ENCODE measurements around the gene SLC9C1.
A peak's percentile ranks its signal among the peaks of the same experiment; 100 is the strongest.

Gene SLC9C1

GRCh38 chr3:112143689-112144088 lies 150.3 kb downstream of the SLC9C1 start:
- Histone ChIP-seq H3K27me3 (ENCODE audit: insufficient read depth, insufficient read length) (no peaks in the 10 kb centered on the region), H3K9me3 (ENCODE audit: insufficient read depth, low read length) (peaks cover 27% of the 10 kb centered on the region), H3K9ac (ENCODE audit: insufficient read length, low read depth) (no peak overlapping the region), H3K4me1 (ENCODE audit: insufficient read depth, insufficient read length) (no peaks in the 10 kb centered on the region), H3K36me3 (ENCODE audit: insufficient read depth, insufficient read length, low read length) (no peaks in the 10 kb centered on the region), H3K4me3 (ENCODE audit: insufficient read length, low read depth) (no peak overlapping the region)
- no peak for TF ChIP-seq SUZ12 (IDR thresholded peaks at IDR 0.05; ENCODE audit: extremely low read depth, insufficient read depth, insufficient read length)
- TF ChIP-seq ZNF274 (IDR thresholded peaks at IDR 0.05; ENCODE audit: low read depth, low read length) = no peak
- TF ChIP-seq YY1 (IDR thresholded peaks at IDR 0.05; ENCODE audit: insufficient read depth, insufficient read length) = no peak
- no peak for DNase-seq (ENCODE audit: low read depth, low spot score)

GRCh38 chr3:112143251-112143650 lies 150.8 kb downstream of the SLC9C1 start:
- TF ChIP-seq ZNF274 (IDR thresholded peaks at IDR 0.05; ENCODE audit: low read depth, low read length) = no peak
- TF ChIP-seq YY1 (IDR thresholded peaks at IDR 0.05; ENCODE audit: insufficient read depth, insufficient read length) = no peak
- TF ChIP-seq SUZ12 (IDR thresholded peaks at IDR 0.05; ENCODE audit: extremely low read depth, insufficient read depth, insufficient read length) = no peak
- no peaks in the 10 kb centered on the region for H3K4me1 ChIP-seq (ENCODE audit: insufficient read depth, insufficient read length)
- no peak overlapping the region for H3K4me3 ChIP-seq (ENCODE audit: insufficient read length, low read depth)
- no peak overlapping the region for H3K9ac ChIP-seq (ENCODE audit: insufficient read length, low read depth)
- no peak for DNase-seq (ENCODE audit: low read depth, low spot score)
- no peaks in the 10 kb centered on the region for H3K36me3 ChIP-seq (ENCODE audit: insufficient read depth, insufficient read length, low read length)
- H3K27me3 ChIP-seq (ENCODE audit: insufficient read depth, insufficient read length) = no peaks in the 10 kb centered on the region
- peaks cover 23% of the 10 kb centered on the region for H3K9me3 ChIP-seq (ENCODE audit: insufficient read depth, low read length)

GRCh38 chr3:112141293-112141692 lies 152.7 kb downstream of the SLC9C1 start:
- Histone ChIP-seq H3K9me3 (ENCODE audit: insufficient read depth, low read length) (peaks cover 10% of the 10 kb centered on the region), H3K27me3 (ENCODE audit: insufficient read depth, insufficient read length) (no peaks in the 10 kb centered on the region), H3K9ac (ENCODE audit: insufficient read length, low read depth) (no peak overlapping the region), H3K4me3 (ENCODE audit: insufficient read length, low read depth) (no peak overlapping the region), H3K36me3 (ENCODE audit: insufficient read depth, insufficient read length, low read length) (no peaks in the 10 kb centered on the region), H3K4me1 (ENCODE audit: insufficient read depth, insufficient read length) (no peaks in the 10 kb centered on the region)
- no peak for DNase-seq (ENCODE audit: low read depth, low spot score)
- TF ChIP-seq ZNF274 (IDR thresholded peaks at IDR 0.05; ENCODE audit: low read depth, low read length) = no peak
- no peak for TF ChIP-seq YY1 (IDR thresholded peaks at IDR 0.05; ENCODE audit: insufficient read depth, insufficient read length)
- no peak for TF ChIP-seq SUZ12 (IDR thresholded peaks at IDR 0.05; ENCODE audit: extremely low read depth, insufficient read depth, insufficient read length)

GRCh38 chr3:112140584-112140983 lies 153.4 kb downstream of the SLC9C1 start:
- no peak overlapping the region for H3K9ac ChIP-seq (ENCODE audit: insufficient read length, low read depth)
- DNase-seq (ENCODE audit: low read depth, low spot score) = no peak
- no peak for TF ChIP-seq ZNF274 (IDR thresholded peaks at IDR 0.05; ENCODE audit: low read depth, low read length)
- no peak for TF ChIP-seq SUZ12 (IDR thresholded peaks at IDR 0.05; ENCODE audit: extremely low read depth, insufficient read depth, insufficient read length)
- no peak for TF ChIP-seq YY1 (IDR thresholded peaks at IDR 0.05; ENCODE audit: insufficient read depth, insufficient read length)
- no peaks in the 10 kb centered on the region for H3K36me3 ChIP-seq (ENCODE audit: insufficient read depth, insufficient read length, low read length)
- H3K9me3 ChIP-seq (ENCODE audit: insufficient read depth, low read length) = peaks cover 10% of the 10 kb centered on the region
- no peaks in the 10 kb centered on the region for H3K4me1 ChIP-seq (ENCODE audit: insufficient read depth, insufficient read length)
- no peak overlapping the region for H3K4me3 ChIP-seq (ENCODE audit: insufficient read length, low read depth)
- H3K27me3 ChIP-seq (ENCODE audit: insufficient read depth, insufficient read length) = no peaks in the 10 kb centered on the region

GRCh38 chr3:112138219-112138969 lies 155.6 kb downstream of the SLC9C1 start:
- H3K4me3 ChIP-seq (ENCODE audit: insufficient read length, low read depth) = no peak overlapping the region
- TF ChIP-seq ZNF274 (IDR thresholded peaks at IDR 0.05; ENCODE audit: low read depth, low read length) (no peak), SUZ12 (IDR thresholded peaks at IDR 0.05; ENCODE audit: extremely low read depth, insufficient read depth, insufficient read length) (no peak), YY1 (IDR thresholded peaks at IDR 0.05; ENCODE audit: insufficient read depth, insufficient read length) (no peak)
- no peak overlapping the region for H3K9ac ChIP-seq (ENCODE audit: insufficient read length, low read depth)
- no peak for DNase-seq (ENCODE audit: low read depth, low spot score)
- H3K4me1 ChIP-seq (ENCODE audit: insufficient read depth, insufficient read length) = no peaks in the 10 kb centered on the region
- no peaks in the 10 kb centered on the region for H3K36me3 ChIP-seq (ENCODE audit: insufficient read depth, insufficient read length, low read length)
- peaks cover 10% of the 10 kb centered on the region for H3K9me3 ChIP-seq (ENCODE audit: insufficient read depth, low read length)
- H3K27me3 ChIP-seq (ENCODE audit: insufficient read depth, insufficient read length) = no peaks in the 10 kb centered on the region

- Histone ChIP-seq H3K27me3 (ENCODE audit: insufficient read depth, insufficient read length) (no peaks in the 10 kb centered on the region), H3K4me3 (ENCODE audit: insufficient read length, low read depth) (no peak overlapping the region), H3K9me3 (ENCODE audit: insufficient read depth, low read length) (peaks cover 6% of the 10 kb centered on the region), H3K36me3 (ENCODE audit: insufficient read depth, insufficient read length, low read length) (no peaks in the 10 kb centered on the region), H3K9ac (ENCODE audit: insufficient read length, low read depth) (no peak overlapping the region), H3K4me1 (ENCODE audit: insufficient read depth, insufficient read length) (no peaks in the 10 kb centered on the region)
- no peak for DNase-seq (ENCODE audit: low read depth, low spot score)
- TF ChIP-seq SUZ12 (IDR thresholded peaks at IDR 0.05; ENCODE audit: extremely low read depth, insufficient read depth, insufficient read length) (no peak), ZNF274 (IDR thresholded peaks at IDR 0.05; ENCODE audit: low read depth, low read length) (no peak), YY1 (IDR thresholded peaks at IDR 0.05; ENCODE audit: insufficient read depth, insufficient read length) (no peak)
These were observed 156.2 kb downstream of the SLC9C1 start for GRCh38 chr3:112137781-112138180.

- H3K36me3 ChIP-seq (ENCODE audit: insufficient read depth, insufficient read length, low read length) = no peaks in the 10 kb centered on the region
- H3K27me3 ChIP-seq (ENCODE audit: insufficient read depth, insufficient read length) = no peaks in the 10 kb centered on the region
- H3K9ac ChIP-seq (ENCODE audit: insufficient read length, low read depth) = no peak overlapping the region
- peak; percentile 84 for DNase-seq (ENCODE audit: low read depth, low spot score)
- TF ChIP-seq SUZ12 (IDR thresholded peaks at IDR 0.05; ENCODE audit: extremely low read depth, insufficient read depth, insufficient read length) (no peak), ZNF274 (IDR thresholded peaks at IDR 0.05; ENCODE audit: low read depth, low read length) (no peak), YY1 (IDR thresholded peaks at IDR 0.05; ENCODE audit: insufficient read depth, insufficient read length) (no peak)
- H3K4me1 ChIP-seq (ENCODE audit: insufficient read depth, insufficient read length) = no peaks in the 10 kb centered on the region
- no peaks in the 10 kb centered on the region for H3K9me3 ChIP-seq (ENCODE audit: insufficient read depth, low read length)
- H3K4me3 ChIP-seq (ENCODE audit: insufficient read length, low read depth) = no peak overlapping the region
These were observed 156.9 kb downstream of the SLC9C1 start for GRCh38 chr3:112136959-112137693.
